ENCODE measurements around the gene STXBP5.

DNA sequence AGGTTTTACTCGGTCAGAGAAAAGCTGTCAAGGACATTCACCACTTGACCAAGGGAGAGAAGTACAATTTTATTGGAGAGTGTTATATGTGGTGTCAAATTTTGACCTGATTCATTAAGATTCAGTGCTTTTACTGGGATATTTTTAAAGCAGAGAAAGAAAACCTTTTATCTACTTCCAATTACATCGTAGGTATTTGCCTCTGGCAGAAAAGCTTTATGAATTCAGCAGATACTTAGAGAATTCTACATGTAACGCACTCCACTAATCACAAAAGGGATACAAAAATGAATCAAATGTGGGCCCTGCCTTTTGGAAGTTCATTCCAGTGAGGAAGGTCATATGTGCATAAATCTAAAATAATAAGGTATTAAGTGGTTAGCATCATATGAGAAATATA lies 133.7 kb downstream of the STXBP5 start:
- TF ChIP-seq CTCF (IDR thresholded peaks at IDR 0.05) (no peak), POLR2AphosphoS5 (IDR thresholded peaks at IDR 0.05) (no peak)
